ENCODE measurements around the gene PCNX2.
"Not testable (repeated sequence)": the region's sequence is repeated elsewhere in the genome, so short reads cannot be mapped to it uniquely, and the experiment has no call there.

PCNX2 gene

DNA sequence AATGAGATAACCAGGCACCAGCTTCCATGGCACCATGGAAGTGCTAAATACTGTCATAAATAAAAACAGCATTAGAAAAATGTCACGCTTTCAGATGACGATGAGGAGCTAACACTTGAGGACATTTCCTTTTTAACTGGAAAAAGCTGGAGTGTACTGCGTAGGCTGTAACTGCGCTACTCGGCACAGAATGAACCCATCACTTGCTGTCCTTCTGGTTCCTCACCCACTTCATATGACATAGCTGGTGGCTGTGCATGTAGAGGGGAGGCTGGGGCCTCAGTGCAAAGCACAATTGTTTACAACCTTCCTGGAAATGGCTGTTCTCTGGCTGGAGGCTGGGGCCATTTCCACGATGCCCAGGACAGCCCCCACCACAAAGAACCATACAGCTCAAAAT lies 289.4 kb downstream of the PCNX2 start:
- H3K27ac ChIP-seq = no peak overlapping the region

GRCh38 chr1:233005703-233006102 lies 289.8 kb downstream of the PCNX2 start:
- no peak overlapping the region for H3K27ac ChIP-seq
- TF ChIP-seq CTCF (IDR thresholded peaks at IDR 0.05) = no peak
- TF ChIP-seq ZFX (IDR thresholded peaks at IDR 0.05; ENCODE audit: borderline replicate concordance) = no peak

More for the DNA sequence above, 289.4 kb downstream of the PCNX2 start:
- TF ChIP-seq CTCF (IDR thresholded peaks at IDR 0.05) (no peak), ZFX (IDR thresholded peaks at IDR 0.05; ENCODE audit: borderline replicate concordance) (no peak)

- no peak for TF ChIP-seq CTCF (IDR thresholded peaks at IDR 0.05)
- TF ChIP-seq ZFX (IDR thresholded peaks at IDR 0.05; ENCODE audit: borderline replicate concordance) = no peak
- no peak overlapping the region for H3K27ac ChIP-seq
Observed at GRCh38 chr1:233005156-233005555, 290.4 kb downstream of the PCNX2 start.

GRCh38 chr1:233004451-233004850 lies 291.1 kb downstream of the PCNX2 start:
- no peak overlapping the region for H3K27ac ChIP-seq
- TF ChIP-seq CTCF (IDR thresholded peaks at IDR 0.05) = no peak
- TF ChIP-seq ZFX (IDR thresholded peaks at IDR 0.05; ENCODE audit: borderline replicate concordance) = no peak

GRCh38 chr1:233003638-233004037 lies 291.9 kb downstream of the PCNX2 start:
- H3K27ac ChIP-seq = not testable (repeated sequence)

DNA sequence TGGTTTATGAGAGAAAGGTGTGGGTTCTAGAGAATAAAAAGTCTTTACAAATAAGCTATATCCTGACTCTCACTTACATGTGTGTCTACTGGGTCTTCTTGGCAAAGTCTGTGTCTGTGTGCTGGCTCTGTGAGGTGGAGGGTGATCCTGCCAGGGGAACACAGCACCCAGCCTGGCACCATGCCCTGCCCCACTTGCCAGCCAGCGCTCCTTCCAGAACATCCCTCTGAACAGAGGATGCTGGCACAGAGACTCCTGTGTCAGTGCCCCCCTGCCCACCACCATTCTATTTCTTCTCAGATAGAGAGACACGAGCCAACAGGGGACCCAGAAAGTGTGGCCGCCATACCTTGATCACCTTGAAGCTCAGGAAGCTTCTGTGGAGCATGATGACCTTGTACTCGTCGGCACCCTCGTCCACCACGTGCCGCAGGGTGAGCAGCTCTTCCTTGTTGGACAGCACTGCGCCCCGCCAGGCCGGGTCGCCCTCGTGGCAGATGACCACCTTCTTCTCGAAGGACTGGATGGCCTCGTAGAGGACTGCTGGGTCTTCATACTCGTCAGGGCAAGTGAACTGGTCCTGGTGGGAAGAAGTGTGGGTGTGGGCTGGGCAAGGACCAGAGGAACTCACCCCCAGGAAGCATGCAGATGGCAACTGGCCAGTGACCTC lies 295.4 kb downstream of the PCNX2 start:
- TF ChIP-seq ZFX (IDR thresholded peaks at IDR 0.05; ENCODE audit: borderline replicate concordance) (no peak), CTCF (IDR thresholded peaks at IDR 0.05) (no peak)
- no peak overlapping the region for H3K27ac ChIP-seq

DNA sequence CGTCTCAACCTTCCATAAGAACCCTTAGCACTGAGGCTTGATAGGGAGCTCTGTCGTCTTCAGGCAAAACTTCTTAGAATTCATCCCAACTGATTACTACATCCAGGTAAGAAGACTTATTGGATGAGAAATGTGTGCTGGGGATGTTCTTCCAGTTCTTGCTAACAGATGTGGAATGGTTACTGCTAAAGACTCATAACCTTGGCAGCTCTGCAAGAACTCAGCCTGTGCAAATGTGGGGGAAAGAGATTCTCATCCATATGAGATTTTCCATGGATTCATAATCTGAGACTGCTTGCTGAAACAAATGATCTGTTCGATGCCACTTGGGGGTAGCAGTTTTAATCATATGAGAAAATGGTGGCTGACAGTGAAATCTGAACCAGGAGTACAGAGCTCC lies 296.9 kb downstream of the PCNX2 start:
- H3K27ac ChIP-seq = no peak overlapping the region
- TF ChIP-seq CTCF (IDR thresholded peaks at IDR 0.05) = no peak
- TF ChIP-seq ZFX (IDR thresholded peaks at IDR 0.05; ENCODE audit: borderline replicate concordance) = no peak

DNA sequence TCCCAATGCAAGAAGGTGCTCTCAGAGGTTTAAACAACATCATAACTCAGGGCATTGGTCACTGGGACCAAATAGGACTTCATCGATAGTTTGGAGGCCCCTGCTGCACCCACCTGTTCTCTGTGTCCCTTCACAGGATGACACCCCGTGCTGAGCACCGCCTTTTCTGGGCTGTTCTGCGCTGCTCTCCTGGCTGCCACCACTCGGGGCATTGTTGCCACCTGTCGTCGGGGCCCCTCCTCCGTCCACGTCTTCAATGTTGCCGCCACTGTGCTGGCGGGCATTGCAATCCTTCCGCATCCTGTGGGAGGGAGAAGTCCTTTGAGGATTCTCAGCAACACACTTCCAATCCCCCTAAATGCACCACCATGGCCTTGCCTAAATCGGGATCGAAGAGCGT lies 297.4 kb downstream of the PCNX2 start:
- H3K27ac ChIP-seq = no peak overlapping the region
- TF ChIP-seq CTCF (IDR thresholded peaks at IDR 0.05) = no peak
- no peak for TF ChIP-seq ZFX (IDR thresholded peaks at IDR 0.05; ENCODE audit: borderline replicate concordance)

Data from 22Rv1 (cell line).